ENCODE results near the gene TECR. TPM values are rescaled to one million over a fixed set of nuclear protein-coding genes. Genes with fewer than 3 reads are reported as not detected.
A peak's percentile ranks its signal among the peaks of the same experiment; 100 is the strongest.

The TECR gene
- total and polyA plus RNA-seq, 2 experiments from 2014 or later = 38.8 to 129 TPM

- Histone ChIP-seq H4K20me1 (ENCODE audit: insufficient read depth) (no peaks in the 10 kb centered on the region), H2AFZ (peak overlapping the region; percentile 35), H3K4me2 (ENCODE audit: unreplicated experiment) (peak overlapping the region; percentile 77), H3K36me3 (ENCODE audit: low read depth) (no peaks in the 10 kb centered on the region), H3F3A (ENCODE audit: insufficient read depth) (peaks cover 9% of the 10 kb centered on the region), H3K4me1 (ENCODE audit: insufficient read depth) (peaks cover 18% of the 10 kb centered on the region), H3K9me3 (ENCODE audit: low read depth) (no peaks in the 10 kb centered on the region), H3K9me2 (ENCODE audit: insufficient read depth) (no peaks in the 10 kb centered on the region), H3K27ac (peak overlapping the region; percentile 19), H3K79me2 (ENCODE audit: insufficient read depth) (peaks cover 44% of the 10 kb centered on the region), H3K4me3 (peak overlapping the region; percentile 84), H3K9ac (peak overlapping the region; percentile 81), H3K27me3 (replicated peaks; ENCODE audit: insufficient read depth) (no peaks in the 10 kb centered on the region)
- TF ChIP-seq EZH2 (IDR thresholded peaks at IDR 0.05; ENCODE audit: insufficient read depth, poor library complexity, severe bottlenecking) = no peak
- no peak for TF ChIP-seq EZH2phosphoT487 (IDR thresholded peaks at IDR 0.05; ENCODE audit: insufficient read depth, low read depth)
- WGBS, 2 experiments (ENCODE audit: low coverage in 1 of 2, low lambda C conversion rate in 2 of 2, missing lambda C conversion rate in 2 of 2) = 1 to 5% methylated on average over 11 to 14 of the region's 14 CpGs
- peak; percentile 51 for DNase-seq
- in situ Hi-C loops (cut with MboI) = no loop called here
Measured at GRCh38 chr19:14494910-14495671, 34.3 kb upstream of the TECR start.

- H3K9me2 ChIP-seq (ENCODE audit: insufficient read depth) = no peaks in the 10 kb centered on the region
- in situ Hi-C loops (cut with MboI) = no loop called here
- H3K9ac ChIP-seq = peak overlapping the region; percentile 81
- WGBS, 2 experiments (ENCODE audit: low coverage in 1 of 2, low lambda C conversion rate in 2 of 2, missing lambda C conversion rate in 2 of 2) = 0 to 1% methylated on average over 5 to 27 of the region's 28 CpGs
- H3K27me3 ChIP-seq (replicated peaks; ENCODE audit: insufficient read depth) = no peaks in the 10 kb centered on the region
- peak overlapping the region; percentile 35 for H2AFZ ChIP-seq
- H3K4me3 ChIP-seq = peak overlapping the region; percentile 84
- TF ChIP-seq EZH2 (IDR thresholded peaks at IDR 0.05; ENCODE audit: insufficient read depth, poor library complexity, severe bottlenecking) (no peak), EZH2phosphoT487 (IDR thresholded peaks at IDR 0.05; ENCODE audit: insufficient read depth, low read depth) (no peak)
- H3F3A ChIP-seq (ENCODE audit: insufficient read depth) = peaks cover 9% of the 10 kb centered on the region
- peaks cover 44% of the 10 kb centered on the region for H3K79me2 ChIP-seq (ENCODE audit: insufficient read depth)
- H3K4me1 ChIP-seq (ENCODE audit: insufficient read depth) = peaks cover 18% of the 10 kb centered on the region
- no peaks in the 10 kb centered on the region for H4K20me1 ChIP-seq (ENCODE audit: insufficient read depth)
- H3K9me3 ChIP-seq (ENCODE audit: low read depth) = no peaks in the 10 kb centered on the region
- no peak for DNase-seq
- H3K27ac ChIP-seq = peak overlapping the region; percentile 13; the same call in 1 of the 2 replicates
- no peaks in the 10 kb centered on the region for H3K36me3 ChIP-seq (ENCODE audit: low read depth)
- peak overlapping the region; percentile 77 for H3K4me2 ChIP-seq (ENCODE audit: unreplicated experiment)
Measured at GRCh38 chr19:14495672-14496028, 33.7 kb upstream of the TECR start.

- no peaks in the 10 kb centered on the region for H3K9me2 ChIP-seq (ENCODE audit: insufficient read depth)
- H3K36me3 ChIP-seq (ENCODE audit: low read depth) = no peaks in the 10 kb centered on the region
- H3K9me3 ChIP-seq (ENCODE audit: low read depth) = no peaks in the 10 kb centered on the region
- H3K27me3 ChIP-seq (replicated peaks; ENCODE audit: insufficient read depth) = no peaks in the 10 kb centered on the region
- peak within 1 kb of the TSS; percentile 19 for H3K27ac ChIP-seq
- H3K9ac ChIP-seq = peak within 1 kb of the TSS; percentile 81
- peak; percentile 99 for DNase-seq
- in situ Hi-C loops (cut with MboI) = no loop called here
- H3K4me3 ChIP-seq = peak within 1 kb of the TSS; percentile 84
- H4K20me1 ChIP-seq (ENCODE audit: insufficient read depth) = no peaks in the 10 kb centered on the region
- H2AFZ ChIP-seq = peak within 1 kb of the TSS; percentile 68
- H3K4me2 ChIP-seq (ENCODE audit: unreplicated experiment) = peak within 1 kb of the TSS; percentile 77
- peaks cover 44% of the 10 kb centered on the region for H3K79me2 ChIP-seq (ENCODE audit: insufficient read depth)
- TF ChIP-seq EZH2phosphoT487 (IDR thresholded peaks at IDR 0.05; ENCODE audit: insufficient read depth, low read depth) = no peak
- no peak for TF ChIP-seq EZH2 (IDR thresholded peaks at IDR 0.05; ENCODE audit: insufficient read depth, poor library complexity, severe bottlenecking)
- H3F3A ChIP-seq (ENCODE audit: insufficient read depth) = peaks cover 9% of the 10 kb centered on the region
- H3K4me1 ChIP-seq (ENCODE audit: insufficient read depth) = peaks cover 18% of the 10 kb centered on the region
- 3 to 7% methylated on average over 33 to 63 of the region's 71 CpGs for WGBS, 2 experiments (ENCODE audit: low coverage in 1 of 2, low lambda C conversion rate in 2 of 2, missing lambda C conversion rate in 2 of 2)
Measured at GRCh38 chr19:14496029-14496833, 33.2 kb upstream of the TECR start, which contains the start of gene GIPC1. TSS of gene GIPC1 (minus strand) at chr19:14496127. CDS start at chr19:14482976, 13,151 bp downstream.

- 0 out of 2 replicates have a peak overlapping the region, but pooled peaks have one; percentile 5 for H3K27ac ChIP-seq
- peak; percentile 49 for DNase-seq
- no peak overlapping the region for H3K4me3 ChIP-seq
Measured at GRCh38 chr19:14496834-14497227, 32.6 kb upstream of the TECR start.

More at GRCh38 chr19:14496834-14497227, 32.6 kb upstream of the TECR start:
- Histone ChIP-seq H3K4me2 (ENCODE audit: unreplicated experiment) (peak overlapping the region; percentile 66), H2AFZ (peak overlapping the region; percentile 68), H3K9ac (no peak overlapping the region), H3K9me3 (ENCODE audit: low read depth) (no peaks in the 10 kb centered on the region), H3K9me2 (ENCODE audit: insufficient read depth) (no peaks in the 10 kb centered on the region), H4K20me1 (ENCODE audit: insufficient read depth) (no peaks in the 10 kb centered on the region), H3K27me3 (replicated peaks; ENCODE audit: insufficient read depth) (no peaks in the 10 kb centered on the region), H3F3A (ENCODE audit: insufficient read depth) (peaks cover 9% of the 10 kb centered on the region), H3K79me2 (ENCODE audit: insufficient read depth) (peaks cover 39% of the 10 kb centered on the region), H3K36me3 (ENCODE audit: low read depth) (no peaks in the 10 kb centered on the region), H3K4me1 (ENCODE audit: insufficient read depth) (peaks cover 18% of the 10 kb centered on the region)
- TF ChIP-seq EZH2 (IDR thresholded peaks at IDR 0.05; ENCODE audit: insufficient read depth, poor library complexity, severe bottlenecking) (no peak), EZH2phosphoT487 (IDR thresholded peaks at IDR 0.05; ENCODE audit: insufficient read depth, low read depth) (no peak)
- in situ Hi-C loops (cut with MboI) = no loop called here
- WGBS, 2 experiments (ENCODE audit: low coverage in 1 of 2, low lambda C conversion rate in 2 of 2, missing lambda C conversion rate in 2 of 2) = 13 to 14% methylated on average over 7 of the region's 7 CpGs

Data from GM23248 (cell line).